HL-60 (cell line): ENCODE data around the gene FOXP1.

Source experiments
- DNase-seq, 2 experiments: peaks; one replicate each; pipeline ENCODE4 v3.0.0-alpha.2; 2010 to 2020; ENCODE audit warnings: low read depth in 1 of 2, low spot score in 1 of 2
- H3K27ac ChIP-seq: fragments of 250-450 bp; sonication (Bioruptor Pico); replicated peaks from 2 replicates; pipeline ENCODE4 v1.5.1; 2020; ENCODE audit warnings: mild to moderate bottlenecking, moderate library complexity
- H3K27me3 ChIP-seq: fragments of 250-450 bp; sonication (Bioruptor Pico); 2 replicates; pipeline ENCODE4 v1.5.1; 2021; ENCODE audit warnings: mild to moderate bottlenecking, moderate library complexity; ENCODE audit not compliant: insufficient read depth, poor library complexity, severe bottlenecking
- H3K4me3 ChIP-seq: replicated peaks from 2 replicates; pipeline ENCODE4 v1.5.1; 2011; ENCODE audit warnings: mild to moderate bottlenecking, control low read depth, low read length; ENCODE audit not compliant: insufficient read depth
- GABPA ChIP-seq: IDR thresholded peaks from 2 replicates; pipeline ENCODE4 v1.6.1; 2012; ENCODE audit warnings: low read depth
- POLR2AphosphoS5 ChIP-seq: IDR thresholded peaks from 2 replicates; pipeline ENCODE4 v1.6.1; 2012; ENCODE audit warnings: low read depth
- SPI1 ChIP-seq: IDR thresholded peaks from 2 replicates; pipeline ENCODE4 v1.6.1; 2012; ENCODE audit warnings: low read depth, mild to moderate bottlenecking, borderline replicate concordance
- TF ChIP-seq, protein P1 (sequence below): IDR thresholded peaks from 2 replicates; pipeline ENCODE4 v1.6.1; 2012; ENCODE audit warnings: low read depth; ENCODE audit not compliant: insufficient replicate concordance
- TF ChIP-seq, protein P2 (sequence below): IDR thresholded peaks from one replicate; pipeline ENCODE4 v1.5.1; 2011; ENCODE audit warnings: low read length, control low read depth, inconsistent platforms; ENCODE audit not compliant: insufficient read depth

FOXP1 gene

DNA sequence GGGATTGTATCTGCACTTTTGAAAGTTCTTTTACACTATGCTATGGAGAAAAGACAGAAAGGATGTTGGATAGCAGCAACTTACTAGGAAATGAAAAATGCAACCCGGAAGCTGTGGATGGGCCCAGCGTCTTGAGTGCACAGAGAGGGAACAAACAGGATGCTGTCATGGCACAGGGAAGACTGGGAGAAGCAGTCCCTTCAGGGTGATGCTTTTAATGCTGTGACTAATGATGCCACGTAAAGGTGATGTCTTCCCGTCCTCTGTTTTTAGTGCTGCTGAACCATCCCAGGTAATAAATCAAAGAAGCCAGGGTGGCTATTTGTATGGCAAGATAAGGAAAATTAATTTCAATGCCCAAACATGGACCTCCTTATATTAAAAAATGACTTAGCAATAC, 437.6 kb downstream of the FOXP1 start:
- DNase-seq, result no peak
- Histone ChIP-seq H3K27me3 (no peaks in the 10 kb centered on the region), H3K27ac (no peak overlapping the region), H3K4me3 (no peak overlapping the region)
- TF ChIP-seq GABPA (no peak), SPI1 (no peak), POLR2AphosphoS5 (no peak)
- TF ChIP-seq, protein P1, sequence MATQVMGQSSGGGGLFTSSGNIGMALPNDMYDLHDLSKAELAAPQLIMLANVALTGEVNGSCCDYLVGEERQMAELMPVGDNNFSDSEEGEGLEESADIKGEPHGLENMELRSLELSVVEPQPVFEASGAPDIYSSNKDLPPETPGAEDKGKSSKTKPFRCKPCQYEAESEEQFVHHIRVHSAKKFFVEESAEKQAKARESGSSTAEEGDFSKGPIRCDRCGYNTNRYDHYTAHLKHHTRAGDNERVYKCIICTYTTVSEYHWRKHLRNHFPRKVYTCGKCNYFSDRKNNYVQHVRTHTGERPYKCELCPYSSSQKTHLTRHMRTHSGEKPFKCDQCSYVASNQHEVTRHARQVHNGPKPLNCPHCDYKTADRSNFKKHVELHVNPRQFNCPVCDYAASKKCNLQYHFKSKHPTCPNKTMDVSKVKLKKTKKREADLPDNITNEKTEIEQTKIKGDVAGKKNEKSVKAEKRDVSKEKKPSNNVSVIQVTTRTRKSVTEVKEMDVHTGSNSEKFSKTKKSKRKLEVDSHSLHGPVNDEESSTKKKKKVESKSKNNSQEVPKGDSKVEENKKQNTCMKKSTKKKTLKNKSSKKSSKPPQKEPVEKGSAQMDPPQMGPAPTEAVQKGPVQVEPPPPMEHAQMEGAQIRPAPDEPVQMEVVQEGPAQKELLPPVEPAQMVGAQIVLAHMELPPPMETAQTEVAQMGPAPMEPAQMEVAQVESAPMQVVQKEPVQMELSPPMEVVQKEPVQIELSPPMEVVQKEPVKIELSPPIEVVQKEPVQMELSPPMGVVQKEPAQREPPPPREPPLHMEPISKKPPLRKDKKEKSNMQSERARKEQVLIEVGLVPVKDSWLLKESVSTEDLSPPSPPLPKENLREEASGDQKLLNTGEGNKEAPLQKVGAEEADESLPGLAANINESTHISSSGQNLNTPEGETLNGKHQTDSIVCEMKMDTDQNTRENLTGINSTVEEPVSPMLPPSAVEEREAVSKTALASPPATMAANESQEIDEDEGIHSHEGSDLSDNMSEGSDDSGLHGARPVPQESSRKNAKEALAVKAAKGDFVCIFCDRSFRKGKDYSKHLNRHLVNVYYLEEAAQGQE, result no peak
- TF ChIP-seq, protein P2, sequence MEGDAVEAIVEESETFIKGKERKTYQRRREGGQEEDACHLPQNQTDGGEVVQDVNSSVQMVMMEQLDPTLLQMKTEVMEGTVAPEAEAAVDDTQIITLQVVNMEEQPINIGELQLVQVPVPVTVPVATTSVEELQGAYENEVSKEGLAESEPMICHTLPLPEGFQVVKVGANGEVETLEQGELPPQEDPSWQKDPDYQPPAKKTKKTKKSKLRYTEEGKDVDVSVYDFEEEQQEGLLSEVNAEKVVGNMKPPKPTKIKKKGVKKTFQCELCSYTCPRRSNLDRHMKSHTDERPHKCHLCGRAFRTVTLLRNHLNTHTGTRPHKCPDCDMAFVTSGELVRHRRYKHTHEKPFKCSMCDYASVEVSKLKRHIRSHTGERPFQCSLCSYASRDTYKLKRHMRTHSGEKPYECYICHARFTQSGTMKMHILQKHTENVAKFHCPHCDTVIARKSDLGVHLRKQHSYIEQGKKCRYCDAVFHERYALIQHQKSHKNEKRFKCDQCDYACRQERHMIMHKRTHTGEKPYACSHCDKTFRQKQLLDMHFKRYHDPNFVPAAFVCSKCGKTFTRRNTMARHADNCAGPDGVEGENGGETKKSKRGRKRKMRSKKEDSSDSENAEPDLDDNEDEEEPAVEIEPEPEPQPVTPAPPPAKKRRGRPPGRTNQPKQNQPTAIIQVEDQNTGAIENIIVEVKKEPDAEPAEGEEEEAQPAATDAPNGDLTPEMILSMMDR, result no peak

DNA sequence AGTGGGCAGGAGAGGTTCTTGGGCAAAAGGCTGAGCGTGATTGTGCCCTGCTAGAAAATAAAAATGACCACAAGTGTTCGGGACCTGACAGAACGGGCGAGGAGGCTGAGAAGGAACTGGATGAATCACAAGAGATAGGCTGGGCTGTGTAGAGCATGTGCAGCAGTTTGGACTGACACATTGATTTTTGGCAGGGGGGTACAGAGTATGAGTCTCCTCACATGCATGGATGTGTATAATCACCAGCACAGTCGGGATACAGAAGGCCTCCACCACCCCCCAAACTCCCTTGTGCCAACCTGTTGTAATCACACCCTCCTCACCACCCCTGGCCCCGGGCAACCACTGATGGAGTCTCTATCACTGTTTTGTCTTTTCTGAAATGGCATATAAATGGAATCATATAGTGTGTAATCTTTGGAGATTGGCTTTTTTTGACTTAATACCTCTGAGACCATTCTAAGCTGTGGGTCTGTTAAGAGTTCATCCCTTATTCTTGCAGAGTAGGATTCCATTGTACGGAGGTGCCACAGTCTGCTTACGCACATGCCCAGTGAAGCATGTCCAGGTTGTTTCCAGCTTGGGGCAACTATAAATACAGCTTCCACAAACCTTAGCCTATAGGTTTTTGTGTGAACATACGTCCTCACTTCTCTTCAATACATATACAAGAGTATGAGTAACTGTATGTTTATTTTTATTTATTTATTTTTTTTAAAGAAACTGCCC, 438.8 kb downstream of the FOXP1 start:
- no peak for DNase-seq
- no peak for TF ChIP-seq GABPA
- TF ChIP-seq SPI1, result no peak
- no peak for TF ChIP-seq POLR2AphosphoS5
- TF ChIP-seq, protein P2, result no peak
- TF ChIP-seq, protein P1, result no peak
- Histone ChIP-seq H3K27me3 (no peaks in the 10 kb centered on the region), H3K27ac (no peak overlapping the region), H3K4me3 (no peak overlapping the region)

DNA sequence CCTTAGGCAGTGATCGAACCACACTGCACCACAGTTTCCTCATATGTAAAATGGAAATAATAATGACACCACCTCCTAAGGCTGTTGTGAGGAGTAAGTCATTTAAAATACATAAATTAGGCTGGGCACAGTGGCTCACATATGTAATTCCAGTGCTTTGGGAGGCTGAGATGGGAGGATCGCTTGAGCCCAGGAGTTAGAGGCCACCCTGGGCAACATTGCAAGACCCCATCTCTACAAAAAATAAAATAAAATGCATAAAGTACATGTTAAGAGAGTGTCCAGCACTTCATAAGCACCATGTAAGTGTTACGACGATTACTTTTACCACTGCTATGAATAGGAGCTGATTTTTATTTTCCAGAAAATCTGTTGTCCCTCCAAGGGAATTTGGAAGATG, 440.0 kb downstream of the FOXP1 start:
- Histone ChIP-seq H3K27ac (no peak overlapping the region), H3K4me3 (no peak overlapping the region), H3K27me3 (no peaks in the 10 kb centered on the region)
- TF ChIP-seq, protein P1, result no peak
- TF ChIP-seq POLR2AphosphoS5, result no peak
- TF ChIP-seq GABPA, result no peak
- TF ChIP-seq, protein P2, result no peak
- no peak for TF ChIP-seq SPI1
- no peak for DNase-seq
